Fibroblast of pulmonary artery (primary cell): ENCODE measurements around the gene CD52.
"Not testable (repeated sequence)": the region's sequence is repeated elsewhere in the genome, so short reads cannot be mapped to it uniquely, and the experiment has no call there.

Source experiments
- DNase-seq: peaks from one replicate; pipeline ENCODE4 v3.0.0-alpha.2; 2010; ENCODE audit warnings: low read depth
- H3K4me3 ChIP-seq: replicated peaks from 2 replicates; pipeline ENCODE4 v1.5.1; 2011; ENCODE audit warnings: low read depth, mild to moderate bottlenecking, control low read depth, low read length, moderate library complexity
- CTCF ChIP-seq: IDR thresholded peaks from 2 replicates; pipeline ENCODE4 v1.5.1; 2011; ENCODE audit warnings: mild to moderate bottlenecking, control low read depth, low read length, inconsistent platforms; ENCODE audit errors: missing control alignments

The CD52 gene

DNA sequence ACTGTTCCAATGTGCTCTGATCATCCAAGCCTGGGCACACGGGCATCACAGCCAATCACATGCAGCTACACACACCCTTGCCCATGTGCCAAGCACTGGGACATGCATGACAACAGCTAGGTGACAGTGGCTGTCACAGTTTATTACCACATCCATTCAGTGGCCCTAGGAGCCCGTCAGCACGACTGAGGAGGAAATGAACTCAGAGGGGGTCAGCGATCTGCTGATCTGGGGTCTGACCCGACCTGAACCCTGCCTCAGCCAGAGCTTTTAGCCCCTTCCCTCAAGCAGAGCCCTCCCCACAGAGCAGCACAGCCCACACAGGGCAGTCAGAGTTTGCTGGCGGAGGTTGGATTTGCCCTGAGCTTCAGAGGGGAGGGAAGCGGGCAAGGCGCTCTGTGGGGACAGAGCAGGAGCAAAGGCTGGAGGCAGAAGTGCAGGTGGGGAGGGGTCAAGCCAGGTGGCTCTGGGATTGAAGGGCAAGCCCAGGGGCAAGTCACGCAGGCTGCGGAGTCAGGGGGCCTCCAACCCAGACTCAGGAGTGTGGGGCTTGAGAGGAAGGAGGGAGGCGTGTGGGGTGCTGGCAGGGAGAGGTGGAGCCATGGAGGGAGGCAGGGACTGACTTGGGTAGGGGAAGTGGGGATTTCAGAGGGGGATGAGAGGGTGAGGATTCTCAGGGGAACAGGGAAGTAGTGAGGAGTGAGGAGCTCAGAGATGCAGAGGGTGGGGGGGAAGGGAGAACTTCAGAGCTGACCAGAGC lies 27.5 kb upstream of the CD52 start:
- DNase-seq: no peak
- TF ChIP-seq CTCF: no peak
- no peak overlapping the region for H3K4me3 ChIP-seq

DNA sequence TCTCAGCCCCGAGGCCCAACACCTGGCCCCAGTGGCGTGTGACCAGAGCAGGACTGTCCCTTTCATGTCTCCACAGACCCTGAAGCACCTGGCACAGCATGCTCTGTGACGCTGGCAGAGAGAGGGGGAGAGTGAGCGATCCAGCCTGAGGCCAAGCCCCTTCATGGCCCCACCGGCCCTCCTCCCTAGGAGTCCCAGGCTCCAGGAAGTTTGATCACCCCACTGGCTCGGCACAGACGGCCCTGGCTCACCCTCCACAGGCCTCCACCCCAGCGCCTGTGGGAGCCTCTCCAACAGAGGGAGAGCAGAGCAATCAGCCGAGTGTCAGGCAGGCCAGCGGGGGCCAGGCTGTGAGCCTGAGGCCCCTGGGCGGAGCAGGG lies 26.9 kb upstream of the CD52 start:
- no peak for TF ChIP-seq CTCF
- DNase-seq: no peak
- H3K4me3 ChIP-seq: no peak overlapping the region

- DNase-seq: no peak
- no peak for TF ChIP-seq CTCF
- H3K4me3 ChIP-seq: no peak overlapping the region
Measured at GRCh38 chr1:26291433-26291832, 26.3 kb upstream of the CD52 start.

DNA sequence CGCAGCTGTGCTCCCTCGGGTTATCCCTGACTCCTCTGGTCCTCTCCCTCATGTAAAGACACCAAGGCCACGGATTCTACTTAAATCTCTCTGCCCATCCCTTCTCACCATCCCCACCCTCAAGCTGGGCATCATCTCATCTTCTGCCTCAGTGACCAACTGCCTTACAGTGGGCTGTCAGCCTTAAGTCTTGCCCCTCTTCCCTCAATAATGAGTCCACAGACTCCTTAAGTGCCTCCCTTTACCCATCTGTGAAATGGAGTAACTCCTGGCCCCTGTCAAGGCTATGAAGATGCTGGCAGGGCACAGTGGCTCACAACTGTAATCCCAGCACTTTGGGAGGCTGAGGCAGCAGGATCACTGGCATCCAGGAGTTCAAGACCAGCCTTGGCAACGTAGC lies 25.8 kb upstream of the CD52 start:
- TF ChIP-seq CTCF: no peak
- no peak for DNase-seq
- H3K4me3 ChIP-seq: no peak overlapping the region

DNA sequence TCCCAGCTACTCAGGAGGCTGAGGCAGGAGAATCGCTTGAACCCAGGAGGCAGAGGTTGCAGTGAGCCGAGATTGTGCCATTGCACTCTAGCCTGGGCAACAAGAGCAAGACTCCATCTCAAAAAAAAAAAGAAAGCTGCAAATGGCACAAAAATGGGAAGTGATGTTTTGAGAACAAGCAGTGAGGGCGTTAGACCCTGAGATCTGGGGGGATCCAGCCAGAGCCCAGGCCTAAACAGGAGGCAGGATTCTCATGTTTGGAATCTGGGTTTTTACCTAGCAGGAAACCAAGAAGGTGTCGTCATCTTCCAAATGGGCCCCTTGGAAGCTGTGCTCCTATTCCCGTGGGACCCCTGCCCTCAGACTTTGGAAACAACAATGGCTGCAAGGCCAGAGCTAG lies 25.0 kb upstream of the CD52 start:
- not testable (repeated sequence) for DNase-seq, H3K4me3 ChIP-seq

GRCh38 chr1:26293911-26294463 lies 23.8 kb upstream of the CD52 start:
- no peak for TF ChIP-seq CTCF

GRCh38 chr1:26295194-26296138 lies 22.3 kb upstream of the CD52 start:
- no peak for TF ChIP-seq CTCF
- H3K4me3 ChIP-seq: no peak overlapping the region
- DNase-seq: no peak

More at GRCh38 chr1:26293911-26294463, 23.8 kb upstream of the CD52 start:
- DNase-seq: no peak
- H3K4me3 ChIP-seq: no peak overlapping the region
